CD4-positive, alpha-beta T cell (primary cell): ENCODE measurements around the gene DVL2. TPM values are rescaled to one million over a fixed set of nuclear protein-coding genes. Genes with fewer than 3 reads are reported as not detected.

Experiments
- ATAC-seq: fragments of 200-7000 bp; cut with Tn5 transposase; one replicate; pipeline ENCODE4 v1.10.0; 2022; ENCODE audit warnings: mild to moderate bottlenecking; ENCODE audit not compliant: poor library complexity
- CTCF ChIA-PET: fragments of 350-600 bp; sonication (Branson Sonifier 250); formaldehyde crosslinking; loops from one replicate; lab custom pipeline; 2021; ENCODE audit warnings: antibody characterized with exemption, inconsistent platforms; lab: Charles Lee
- POLR2A ChIA-PET: fragments of 350-600 bp; sonication (Branson Sonifier 250); formaldehyde crosslinking; loops from one replicate; lab custom pipeline; 2021; ENCODE audit warnings: antibody characterized with exemption, inconsistent platforms; lab: Charles Lee
- DNase-seq, 14 experiments: peaks; one replicate each; pipeline ENCODE4 v3.0.0-alpha.2; 2013 to 2020; ENCODE audit warnings: mixed read lengths in 2 of 14
- H3K27ac ChIP-seq, 2 donors: one replicate each; pipeline versions ENCODE4 v1.5.1 to v1.7.0; 2013; ENCODE audit warnings: low read length in 2 of 2, low read depth in 1 of 2, mild to moderate bottlenecking in 1 of 2
- H3K27me3 ChIP-seq, 2 experiments: 1 replicate in 1 of 2; 2 replicates in 1 of 2; pipeline versions ENCODE4 v1.6.1 to v1.7.0; 2013; ENCODE audit warnings: low read length in 2 of 2, control low read depth in 1 of 2, mild to moderate bottlenecking in 1 of 2, moderate library complexity in 1 of 2; ENCODE audit not compliant: insufficient read depth in 2 of 2, control insufficient read depth in 1 of 2
- H3K36me3 ChIP-seq: one replicate; pipeline ENCODE4 v1.6.1; 2013; ENCODE audit warnings: low read length, control low read depth; ENCODE audit not compliant: insufficient read depth
- H3K4me1 ChIP-seq: one replicate; pipeline ENCODE4 v1.6.1; 2013; ENCODE audit warnings: low read length, control low read depth; ENCODE audit not compliant: insufficient read depth
- H3K4me3 ChIP-seq: one replicate; pipeline ENCODE4 v1.5.1; 2013; ENCODE audit warnings: mild to moderate bottlenecking, low read length, moderate library complexity
- H3K9me3 ChIP-seq, 2 experiments: 1 replicate in 1 of 2; 2 replicates in 1 of 2; pipeline versions ENCODE4 v1.6.1 to v1.7.0; 2013; ENCODE audit warnings: low read length in 2 of 2, mild to moderate bottlenecking in 2 of 2, control low read depth in 1 of 2, moderate library complexity in 1 of 2; ENCODE audit not compliant: control insufficient read depth in 1 of 2, insufficient read depth in 1 of 2
- H3K27ac Mint-ChIP-seq: one replicate; pipeline ENCODE4 v1.8.0; 2020; ENCODE audit warnings: mixed read lengths
- H3K27me3 Mint-ChIP-seq: one replicate; pipeline ENCODE4 v1.8.0; 2021; ENCODE audit warnings: mixed read lengths
- H3K36me3 Mint-ChIP-seq: one replicate; pipeline ENCODE4 v1.8.0; 2021; ENCODE audit warnings: low read depth, mixed read lengths
- H3K4me1 Mint-ChIP-seq: one replicate; pipeline ENCODE4 v1.8.0; 2021; ENCODE audit warnings: low read depth, mixed read lengths
- H3K4me3 Mint-ChIP-seq: one replicate; pipeline ENCODE4 v1.8.0; 2020; ENCODE audit warnings: mild to moderate bottlenecking, mixed read lengths
- H3K9me3 Mint-ChIP-seq: one replicate; pipeline ENCODE4 v1.8.0; 2020; ENCODE audit warnings: mixed read lengths
- CTCF ChIP-seq: fragments of 200-600 bp; IDR thresholded peaks from one replicate; pipeline ENCODE4 v1.8.0; 2022; ENCODE audit warnings: antibody characterized with exemption, mild to moderate bottlenecking
- intact Hi-C, 2 experiments: fragments of 100-400 bp; cut with DNase I in 1 of 2; cut with micrococcal nuclease in 1 of 2; formaldehyde crosslinking; loops; one replicate each; pipeline versions ENCODE4 v1.15.1 to v1.9.0; 2023 to 2025; cut with DNase I, micrococcal nuclease
- total RNA-seq, 174 experiments: library from RNA in 2 of 174; stranded (reverse) in 2 of 174; gene quantifications; one replicate each; pipeline ENCODE4 v1.2.3 and lab custom pipeline; 2021 to 2026

DVL2 gene
- total RNA-seq, 2 experiments from 2014 or later: 40.9 to 41.3 TPM

- Histone ChIP-seq H3K27me3 (no peaks in the 10 kb centered on the region), H3K9me3 (no peaks in the 10 kb centered on the region), H3K27ac (no peak overlapping the region), H3K4me3 (no peak overlapping the region), H3K4me1 (no peaks in the 10 kb centered on the region), H3K36me3 (no peaks in the 10 kb centered on the region)
- Mint-ChIP-seq H3K4me1 (no peaks in the 10 kb centered on the region), H3K36me3 (peaks cover 7% of the 10 kb centered on the region), H3K4me3 (no peak overlapping the region), H3K27ac (no peak overlapping the region), H3K9me3 (no peaks in the 10 kb centered on the region), H3K27me3 (no peaks in the 10 kb centered on the region)
- ATAC-seq (no peak), DNase-seq (no peak)
- intact Hi-C loops: no loop called here
- POLR2A ChIA-PET: no interaction called here
- CTCF ChIA-PET: no interaction called here
- no peak for TF ChIP-seq CTCF
Observed at GRCh38 chr17:7196651-7197401, 37.5 kb downstream of the DVL2 start.

- H3K27me3 ChIP-seq: no peaks in the 10 kb centered on the region
- Mint-ChIP-seq H3K4me1 (no peaks in the 10 kb centered on the region), H3K36me3 (peaks cover 7% of the 10 kb centered on the region), H3K27ac (no peak overlapping the region), H3K4me3 (no peak overlapping the region), H3K27me3 (no peaks in the 10 kb centered on the region), H3K9me3 (no peaks in the 10 kb centered on the region)
- ChIA-PET CTCF (no interaction called here), POLR2A (no interaction called here)
- intact Hi-C loops: no loop called here
- DNase-seq (no peak), ATAC-seq (no peak)
- H3K27ac ChIP-seq: no peak overlapping the region
- no peak overlapping the region for H3K4me3 ChIP-seq
- no peak for TF ChIP-seq CTCF
- no peaks in the 10 kb centered on the region for H3K36me3 ChIP-seq
- no peaks in the 10 kb centered on the region for H3K9me3 ChIP-seq
- peaks cover 3% of the 10 kb centered on the region for H3K4me1 ChIP-seq
Observed at GRCh38 chr17:7195971-7196370, 38.3 kb downstream of the DVL2 start.

- POLR2A ChIA-PET: no interaction called here
Observed at GRCh38 chr17:7192271-7192937, 41.9 kb downstream of the DVL2 start.

More at GRCh38 chr17:7192271-7192937, 41.9 kb downstream of the DVL2 start:
- H3K9me3 Mint-ChIP-seq: no peaks in the 10 kb centered on the region
- no peak overlapping the region for H3K27ac Mint-ChIP-seq
- Histone ChIP-seq H3K4me1 (peaks cover 3% of the 10 kb centered on the region), H3K27me3 (no peaks in the 10 kb centered on the region), H3K9me3 (no peaks in the 10 kb centered on the region), H3K36me3 (peaks cover 3% of the 10 kb centered on the region), H3K27ac (no peak overlapping the region), H3K4me3 (no peak overlapping the region)
- TF ChIP-seq CTCF: no peak
- CTCF ChIA-PET: no interaction called here
- no peaks in the 10 kb centered on the region for H3K27me3 Mint-ChIP-seq
- DNase-seq (no peak), ATAC-seq (no peak)
- H3K36me3 Mint-ChIP-seq: peaks cover 7% of the 10 kb centered on the region
- no peak overlapping the region for H3K4me3 Mint-ChIP-seq
- intact Hi-C loops: no loop called here
- no peaks in the 10 kb centered on the region for H3K4me1 Mint-ChIP-seq
